HG03095 (cell line): Measurements from ENCODE around the gene PICALM.
"Not testable (repeated sequence)": the region's sequence is repeated elsewhere in the genome, so short reads cannot be mapped to it uniquely, and the experiment has no call there.

Experiments used
- ATAC-seq: cut with Tn5 transposase; IDR thresholded peaks from one replicate; pipeline ENCODE4 v1.9.1; 2021; ENCODE audit warnings: moderate library complexity; ENCODE audit not compliant: unreplicated experiment

PICALM gene

GRCh38 chr11:85989746-85990145 lies 79.1 kb downstream of the PICALM start:
- no peak for ATAC-seq

GRCh38 chr11:85988780-85989179 lies 80.1 kb downstream of the PICALM start:
- no peak for ATAC-seq

GRCh38 chr11:85977751-85978160 lies 91.1 kb downstream of the PICALM start:
- no peak for ATAC-seq

- no peak for ATAC-seq
Observed at GRCh38 chr11:85976525-85976924, 92.4 kb downstream of the PICALM start.

GRCh38 chr11:85974122-85974521 lies 94.8 kb downstream of the PICALM start:
- no peak for ATAC-seq

GRCh38 chr11:85970593-85970992 lies 98.3 kb downstream of the PICALM start:
- no peak for ATAC-seq

GRCh38 chr11:85967457-85967856 lies 101.4 kb downstream of the PICALM start:
- ATAC-seq = no peak

- no peak for ATAC-seq
Observed at GRCh38 chr11:85965202-85965601, 103.7 kb downstream of the PICALM start.

- ATAC-seq = no peak
Observed at GRCh38 chr11:85961930-85962363, 106.9 kb downstream of the PICALM start.

- ATAC-seq = no peak
Observed at GRCh38 chr11:85961130-85961529, 107.8 kb downstream of the PICALM start.

- ATAC-seq = no peak
Observed at GRCh38 chr11:85960678-85961077, 108.2 kb downstream of the PICALM start.

- no peak for ATAC-seq
Observed at GRCh38 chr11:85955531-85955930, 113.4 kb downstream of the PICALM start.

GRCh38 chr11:85953491-85954143 lies 115.3 kb downstream of the PICALM start:
- no peak for ATAC-seq

- ATAC-seq = not testable (repeated sequence)
Observed at GRCh38 chr11:85952108-85952485, 116.8 kb downstream of the PICALM start.

- no peak for ATAC-seq
Observed at GRCh38 chr11:85951428-85952107, 117.3 kb downstream of the PICALM start.

GRCh38 chr11:85951049-85951405 lies 117.9 kb downstream of the PICALM start:
- ATAC-seq = no peak

- ATAC-seq = no peak
Observed at GRCh38 chr11:85950317-85951048, 118.4 kb downstream of the PICALM start.

- ATAC-seq = no peak
Observed at GRCh38 chr11:85949798-85950197, 119.1 kb downstream of the PICALM start.

GRCh38 chr11:85948884-85949283 lies 120.0 kb downstream of the PICALM start:
- no peak for ATAC-seq

- no peak for ATAC-seq
Observed at GRCh38 chr11:85947431-85948272, 121.2 kb downstream of the PICALM start.

- ATAC-seq = no peak
Observed at GRCh38 chr11:85946221-85946620, 122.7 kb downstream of the PICALM start.
